ENCODE results near the gene CTDSP1.

CTDSP1 gene

DNA sequence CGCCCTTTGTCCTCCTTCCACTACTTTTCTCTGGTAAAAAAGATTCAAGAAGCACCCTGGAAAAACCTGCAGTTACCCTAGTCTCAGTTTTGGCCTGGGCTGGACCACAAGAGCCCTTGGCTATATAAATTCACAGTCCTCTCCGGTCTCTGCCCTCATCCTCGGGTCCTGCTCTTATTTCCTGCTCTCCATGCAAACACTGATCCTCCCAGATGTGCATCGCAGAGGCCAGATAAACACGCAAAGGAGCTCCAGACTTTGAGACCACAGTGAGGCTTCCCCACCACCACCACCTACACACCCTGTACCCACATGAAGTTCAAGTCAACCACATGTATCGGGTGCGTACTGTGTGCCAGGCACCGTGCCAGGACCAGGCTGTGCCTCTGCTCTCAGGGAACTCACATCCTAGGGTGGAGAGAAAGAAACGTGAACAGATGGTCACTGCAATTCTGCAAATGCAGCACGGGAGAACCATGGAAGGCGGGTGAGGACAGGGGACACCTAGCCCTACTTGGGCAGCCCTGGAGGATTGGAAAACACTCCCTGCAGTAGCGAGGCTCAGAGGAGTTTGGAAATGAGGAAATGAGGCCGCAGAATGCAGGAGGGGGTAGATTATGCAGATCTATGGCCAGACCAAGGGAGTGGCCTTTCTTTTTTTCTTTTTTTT is 7.4 kb downstream of the CTDSP1 start:
- TF ChIP-seq, protein P1, sequence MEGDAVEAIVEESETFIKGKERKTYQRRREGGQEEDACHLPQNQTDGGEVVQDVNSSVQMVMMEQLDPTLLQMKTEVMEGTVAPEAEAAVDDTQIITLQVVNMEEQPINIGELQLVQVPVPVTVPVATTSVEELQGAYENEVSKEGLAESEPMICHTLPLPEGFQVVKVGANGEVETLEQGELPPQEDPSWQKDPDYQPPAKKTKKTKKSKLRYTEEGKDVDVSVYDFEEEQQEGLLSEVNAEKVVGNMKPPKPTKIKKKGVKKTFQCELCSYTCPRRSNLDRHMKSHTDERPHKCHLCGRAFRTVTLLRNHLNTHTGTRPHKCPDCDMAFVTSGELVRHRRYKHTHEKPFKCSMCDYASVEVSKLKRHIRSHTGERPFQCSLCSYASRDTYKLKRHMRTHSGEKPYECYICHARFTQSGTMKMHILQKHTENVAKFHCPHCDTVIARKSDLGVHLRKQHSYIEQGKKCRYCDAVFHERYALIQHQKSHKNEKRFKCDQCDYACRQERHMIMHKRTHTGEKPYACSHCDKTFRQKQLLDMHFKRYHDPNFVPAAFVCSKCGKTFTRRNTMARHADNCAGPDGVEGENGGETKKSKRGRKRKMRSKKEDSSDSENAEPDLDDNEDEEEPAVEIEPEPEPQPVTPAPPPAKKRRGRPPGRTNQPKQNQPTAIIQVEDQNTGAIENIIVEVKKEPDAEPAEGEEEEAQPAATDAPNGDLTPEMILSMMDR (IDR thresholded peaks at IDR 0.05; ENCODE audit: extremely low read depth, insufficient read depth, missing control alignments): no peak
- in situ Hi-C loops (cut with MboI; ENCODE audit: low pct_unique_long_range_greater_than_20kb, low sequenced_read_pairs, unreplicated experiment): loop anchor here (10.0 to 25.0 kb wide), 2 partner anchors 238 to 430 kb away; partner anchors contain the start of gene PRKAG3
- DNase-seq (ENCODE audit: low spot score): no peak

DNA sequence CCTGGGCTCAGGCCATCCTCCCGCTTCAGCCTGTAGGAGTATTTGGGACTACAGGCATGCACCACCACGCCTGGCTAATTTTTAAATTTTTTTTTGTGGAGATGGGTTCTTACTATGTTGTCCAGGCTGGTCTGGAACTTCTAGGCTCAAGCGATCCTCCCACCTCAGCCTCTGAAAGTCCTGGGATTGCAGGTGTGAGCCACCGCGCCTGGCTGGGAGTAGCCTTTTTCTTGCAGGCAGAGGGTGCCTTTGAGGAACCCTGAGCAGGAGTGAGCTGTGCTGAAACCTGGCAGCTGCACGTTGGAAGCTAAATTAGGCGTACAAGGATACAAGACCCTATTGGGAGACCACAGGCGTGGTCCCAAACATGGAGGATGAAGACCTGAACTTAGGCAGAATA is 8.0 kb downstream of the CTDSP1 start:
- TF ChIP-seq, protein P1 (IDR thresholded peaks at IDR 0.05; ENCODE audit: extremely low read depth, insufficient read depth, missing control alignments): no peak
- in situ Hi-C loops (cut with MboI; ENCODE audit: low pct_unique_long_range_greater_than_20kb, low sequenced_read_pairs, unreplicated experiment): loop anchor here (10.0 to 25.0 kb wide), 2 partner anchors 237 to 430 kb away; partner anchors contain the start of gene PRKAG3
- DNase-seq (ENCODE audit: low spot score): no peak

DNA sequence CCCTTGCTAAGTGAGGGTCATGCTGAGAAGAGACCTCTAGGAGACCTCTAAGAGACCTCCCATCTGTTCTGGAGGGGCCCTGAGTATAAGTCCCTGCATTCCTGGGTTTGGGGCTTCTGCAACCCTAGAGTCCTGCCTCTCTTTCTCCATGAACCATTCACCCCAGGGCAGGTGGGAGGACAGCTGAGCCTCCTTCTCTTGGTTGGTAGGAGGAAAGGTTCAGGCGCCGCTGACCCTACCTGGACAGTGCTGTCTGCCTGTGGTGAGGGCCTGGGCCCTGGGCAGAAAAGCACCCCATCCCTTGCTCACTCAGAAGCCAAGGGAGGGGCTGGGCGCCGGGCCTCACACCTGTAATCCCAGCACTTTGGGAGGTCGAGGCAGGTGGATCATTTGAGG is 18.7 kb downstream of the CTDSP1 start:
- no peak for DNase-seq (ENCODE audit: low spot score)
- TF ChIP-seq, protein P1 (IDR thresholded peaks at IDR 0.05; ENCODE audit: extremely low read depth, insufficient read depth, missing control alignments): no peak
- in situ Hi-C loops (cut with MboI; ENCODE audit: low pct_unique_long_range_greater_than_20kb, low sequenced_read_pairs, unreplicated experiment): loop anchor here (25.0 kb wide), 1 partner anchor 419 kb away; the partner anchor contains the start of gene PRKAG3

DNA sequence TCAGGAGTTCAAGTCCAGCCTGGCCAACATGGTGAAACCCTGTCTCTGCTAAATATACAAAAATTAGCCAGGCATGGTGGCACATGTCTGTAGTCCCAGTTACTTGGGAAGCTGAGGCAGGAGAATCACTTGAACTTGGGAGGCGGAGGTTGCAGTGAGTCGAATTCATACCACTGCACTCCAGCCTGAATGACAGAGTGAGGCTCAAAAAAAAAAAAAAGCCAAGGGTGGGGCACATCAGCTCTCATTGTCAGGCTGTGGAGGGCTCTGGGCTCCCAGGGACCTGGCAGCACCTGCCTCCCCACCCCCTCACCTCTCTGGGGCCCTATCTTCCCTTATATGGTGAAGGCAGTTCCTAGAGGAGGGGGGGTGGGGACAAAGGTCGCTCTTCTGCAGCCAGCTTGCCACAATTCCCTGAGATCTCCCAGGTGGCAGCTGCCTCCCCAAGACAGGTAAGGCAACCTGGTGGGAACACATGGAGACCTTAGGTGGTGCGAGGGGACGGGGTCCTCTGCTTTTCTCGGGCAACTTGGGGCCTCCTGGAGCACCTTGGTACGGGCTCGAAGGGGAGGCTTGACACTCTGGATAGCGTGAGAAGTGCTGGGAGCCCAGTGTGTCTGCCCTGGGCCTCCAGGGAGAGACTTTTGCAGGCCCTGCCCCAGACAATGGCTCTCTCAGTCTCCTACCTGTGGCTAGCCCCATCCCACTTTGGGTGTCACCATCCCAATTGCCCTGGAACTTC is 19.2 kb downstream of the CTDSP1 start, which contains the start of gene VIL1:
Gene VIL1, plus strand, starts transcription at position 407 of the 742 bp plus-strand sequence. CDS start 4,656 bp downstream, outside the sequence.
- DNase-seq (ENCODE audit: low spot score): no peak
- TF ChIP-seq, protein P1 (IDR thresholded peaks at IDR 0.05; ENCODE audit: extremely low read depth, insufficient read depth, missing control alignments): no peak
- in situ Hi-C loops (cut with MboI; ENCODE audit: low pct_unique_long_range_greater_than_20kb, low sequenced_read_pairs, unreplicated experiment): loop anchor here (25.0 kb wide), 1 partner anchor 418 kb away; the partner anchor contains the start of gene PRKAG3

DNA sequence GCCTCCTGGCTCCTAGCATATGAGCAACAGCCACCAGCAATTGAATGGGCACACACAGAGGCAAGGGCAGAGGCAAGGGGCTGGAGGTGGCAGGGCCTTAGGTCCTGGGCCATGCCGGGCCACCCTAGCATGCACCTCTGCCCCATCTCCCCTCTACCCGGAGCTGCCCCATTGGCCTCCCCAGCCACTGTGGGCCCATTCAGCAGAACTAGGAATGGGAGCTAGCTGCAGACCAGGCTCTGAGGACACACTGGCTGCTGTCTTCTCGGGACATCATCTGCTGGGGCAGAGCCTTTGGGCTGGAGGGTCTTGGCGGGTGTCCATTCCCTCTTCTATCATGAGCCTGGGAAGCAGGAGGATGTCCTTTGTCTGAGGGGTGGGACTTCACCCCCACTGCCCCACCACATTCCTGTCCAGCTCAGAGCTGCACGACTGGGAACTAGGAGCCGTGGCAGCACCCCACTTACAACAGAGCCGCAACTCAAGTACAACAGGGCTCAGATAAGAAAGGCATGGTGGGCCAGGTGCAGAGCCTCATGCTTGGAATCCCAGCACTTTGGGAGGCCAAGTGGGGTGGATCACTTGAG is 20.1 kb downstream of the CTDSP1 start:
- TF ChIP-seq, protein P1 (IDR thresholded peaks at IDR 0.05; ENCODE audit: extremely low read depth, insufficient read depth, missing control alignments): no peak
- DNase-seq (ENCODE audit: low spot score): no peak
- in situ Hi-C loops (cut with MboI; ENCODE audit: low pct_unique_long_range_greater_than_20kb, low sequenced_read_pairs, unreplicated experiment): loop anchor here (25.0 kb wide), 1 partner anchor 418 kb away; the partner anchor contains the start of gene PRKAG3

DNA sequence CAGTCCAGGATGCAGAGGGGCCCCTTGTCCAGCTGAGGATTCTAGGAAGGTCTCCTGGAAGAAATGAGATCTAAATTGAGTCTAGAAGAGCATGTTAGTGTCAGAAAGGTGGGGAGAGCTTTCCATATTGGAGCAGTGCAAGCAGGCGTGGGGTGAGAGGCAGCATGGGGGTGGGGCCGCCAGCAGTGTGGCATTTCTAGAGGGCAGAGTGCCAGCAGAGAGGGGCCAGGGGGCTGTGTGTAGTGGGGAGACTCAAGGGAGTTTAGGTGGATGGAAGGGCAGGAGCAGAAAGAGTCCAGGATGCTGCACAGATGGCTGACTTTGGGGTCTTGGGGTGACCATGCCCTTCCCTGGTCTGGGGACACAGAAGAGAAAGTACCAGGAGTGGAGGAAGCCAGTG is 21.4 kb downstream of the CTDSP1 start:
- no peak for DNase-seq (ENCODE audit: low spot score)
- TF ChIP-seq, protein P1 (IDR thresholded peaks at IDR 0.05; ENCODE audit: extremely low read depth, insufficient read depth, missing control alignments): no peak
- in situ Hi-C loops (cut with MboI; ENCODE audit: low pct_unique_long_range_greater_than_20kb, low sequenced_read_pairs, unreplicated experiment): loop anchor here (25.0 kb wide), 1 partner anchor 416 kb away; the partner anchor contains the start of gene PRKAG3
